ENCODE data around the gene NR3C1. TPM values are rescaled to one million over a fixed set of nuclear protein-coding genes. Genes with fewer than 3 reads are reported as not detected.

NR3C1 gene
- total RNA-seq, 1 donor from 2014 or later: 101 TPM

DNA sequence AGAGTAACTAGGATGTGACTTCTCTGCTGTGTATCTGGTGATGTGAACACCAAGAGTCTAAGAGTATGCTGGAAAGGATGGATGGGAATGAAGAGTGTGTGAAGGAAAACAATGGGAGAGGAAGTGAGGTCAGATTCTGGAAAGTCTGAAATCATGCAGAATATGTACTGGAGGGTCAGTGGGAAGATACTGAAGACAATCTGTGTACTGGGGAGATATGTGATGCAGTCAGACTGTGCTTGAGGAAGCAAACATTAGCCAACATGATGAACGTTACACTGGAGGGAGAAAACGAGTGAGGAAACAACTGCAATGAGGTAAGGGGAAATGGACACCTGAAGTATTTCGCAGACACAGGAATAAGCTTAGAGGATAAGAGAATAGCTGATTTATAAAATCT is 105.7 kb downstream of the NR3C1 start:
- TF ChIP-seq, protein P1, sequence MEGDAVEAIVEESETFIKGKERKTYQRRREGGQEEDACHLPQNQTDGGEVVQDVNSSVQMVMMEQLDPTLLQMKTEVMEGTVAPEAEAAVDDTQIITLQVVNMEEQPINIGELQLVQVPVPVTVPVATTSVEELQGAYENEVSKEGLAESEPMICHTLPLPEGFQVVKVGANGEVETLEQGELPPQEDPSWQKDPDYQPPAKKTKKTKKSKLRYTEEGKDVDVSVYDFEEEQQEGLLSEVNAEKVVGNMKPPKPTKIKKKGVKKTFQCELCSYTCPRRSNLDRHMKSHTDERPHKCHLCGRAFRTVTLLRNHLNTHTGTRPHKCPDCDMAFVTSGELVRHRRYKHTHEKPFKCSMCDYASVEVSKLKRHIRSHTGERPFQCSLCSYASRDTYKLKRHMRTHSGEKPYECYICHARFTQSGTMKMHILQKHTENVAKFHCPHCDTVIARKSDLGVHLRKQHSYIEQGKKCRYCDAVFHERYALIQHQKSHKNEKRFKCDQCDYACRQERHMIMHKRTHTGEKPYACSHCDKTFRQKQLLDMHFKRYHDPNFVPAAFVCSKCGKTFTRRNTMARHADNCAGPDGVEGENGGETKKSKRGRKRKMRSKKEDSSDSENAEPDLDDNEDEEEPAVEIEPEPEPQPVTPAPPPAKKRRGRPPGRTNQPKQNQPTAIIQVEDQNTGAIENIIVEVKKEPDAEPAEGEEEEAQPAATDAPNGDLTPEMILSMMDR (IDR thresholded peaks at IDR 0.05): no peak
- no peak for DNase-seq
- Histone ChIP-seq H3K4me1 (no peaks in the 10 kb centered on the region), H3K36me3 (peaks cover 71% of the 10 kb centered on the region), H3K9me3 (no peaks in the 10 kb centered on the region), H3K4me3 (no peak overlapping the region), H3K27me3 (no peaks in the 10 kb centered on the region), H3K27ac (no peak overlapping the region)
- intact Hi-C loops (cut with DNase I): no loop called here
- ATAC-seq: no peak

DNA sequence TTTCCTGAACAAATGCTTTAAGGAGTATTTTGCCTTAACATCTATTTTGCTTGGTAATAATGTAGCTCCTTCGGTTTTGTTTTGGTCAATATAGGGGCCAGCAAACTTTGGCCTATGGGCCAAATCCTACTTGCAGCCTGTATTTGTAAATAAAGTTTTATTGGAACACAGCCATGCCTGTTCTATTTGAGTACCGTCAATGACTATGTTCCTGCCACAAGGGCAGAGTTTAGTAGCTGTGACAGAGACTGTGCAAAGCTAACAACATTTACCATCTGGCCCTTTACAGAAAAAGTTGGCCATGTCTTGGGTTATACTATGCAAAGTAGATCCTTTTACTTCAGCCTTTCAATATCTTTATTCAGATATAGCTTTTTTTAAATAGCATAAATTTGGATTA is 113.4 kb downstream of the NR3C1 start:
- no peaks in the 10 kb centered on the region for H3K27me3 ChIP-seq
- no peak for DNase-seq
- no peak overlapping the region for H3K4me3 ChIP-seq
- intact Hi-C loops (cut with DNase I): no loop called here
- no peaks in the 10 kb centered on the region for H3K9me3 ChIP-seq
- H3K27ac ChIP-seq: no peak overlapping the region
- H3K36me3 ChIP-seq: peaks cover 34% of the 10 kb centered on the region
- TF ChIP-seq, protein P1 (IDR thresholded peaks at IDR 0.05): no peak
- no peaks in the 10 kb centered on the region for H3K4me1 ChIP-seq
- no peak for ATAC-seq

DNA sequence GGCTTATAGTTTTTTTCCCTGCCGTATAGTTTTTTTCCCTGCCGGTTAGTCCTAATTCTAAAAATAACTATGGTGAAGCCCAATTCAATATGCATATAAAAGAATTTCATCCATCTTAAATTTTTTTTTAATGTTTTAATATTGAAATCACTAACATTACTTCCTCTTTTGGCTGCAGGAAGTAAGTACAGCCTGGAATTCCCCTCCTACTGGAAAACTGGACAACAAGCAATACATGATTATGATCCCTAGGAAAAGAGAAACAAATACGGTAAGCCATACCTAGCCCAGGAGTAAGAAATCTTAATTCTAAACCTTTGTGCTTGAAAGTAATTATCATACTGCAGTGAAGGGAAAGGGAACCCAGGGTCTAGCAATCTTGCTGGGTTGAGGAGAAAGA is 119.0 kb downstream of the NR3C1 start:
- ATAC-seq (no peak), DNase-seq (no peak)
- peaks cover 36% of the 10 kb centered on the region for H3K36me3 ChIP-seq
- no peaks in the 10 kb centered on the region for H3K4me1 ChIP-seq
- no peaks in the 10 kb centered on the region for H3K27me3 ChIP-seq
- TF ChIP-seq, protein P1 (IDR thresholded peaks at IDR 0.05): no peak
- H3K4me3 ChIP-seq: no peak overlapping the region
- intact Hi-C loops (cut with DNase I): no loop called here
- no peaks in the 10 kb centered on the region for H3K9me3 ChIP-seq
- no peak overlapping the region for H3K27ac ChIP-seq

DNA sequence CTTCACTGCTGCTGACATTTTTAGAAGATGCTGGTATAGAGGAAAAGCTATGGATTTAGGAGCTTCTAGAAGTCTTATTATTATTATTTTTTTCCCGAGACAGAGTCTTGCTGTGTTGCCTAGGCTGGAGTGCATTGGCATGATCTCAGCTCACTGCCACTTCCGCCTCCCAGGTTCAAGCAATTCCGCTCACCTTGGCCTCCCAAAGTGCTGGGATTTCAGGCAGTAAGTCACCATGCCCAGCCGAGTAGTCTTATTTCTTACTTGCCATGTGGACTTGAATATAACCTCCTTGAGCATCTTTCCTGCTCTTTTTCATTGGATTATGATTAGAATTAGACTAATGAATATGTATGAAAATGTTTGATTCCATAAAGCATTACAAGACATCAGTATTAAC is 119.5 kb downstream of the NR3C1 start:
- intact Hi-C loops (cut with DNase I): no loop called here
- ATAC-seq: no peak
- no peak overlapping the region for H3K27ac ChIP-seq
- DNase-seq: no peak
- H3K36me3 ChIP-seq: peaks cover 41% of the 10 kb centered on the region
- no peaks in the 10 kb centered on the region for H3K9me3 ChIP-seq
- no peak overlapping the region for H3K4me3 ChIP-seq
- TF ChIP-seq, protein P1 (IDR thresholded peaks at IDR 0.05): no peak
- no peaks in the 10 kb centered on the region for H3K4me1 ChIP-seq
- H3K27me3 ChIP-seq: no peaks in the 10 kb centered on the region

DNA sequence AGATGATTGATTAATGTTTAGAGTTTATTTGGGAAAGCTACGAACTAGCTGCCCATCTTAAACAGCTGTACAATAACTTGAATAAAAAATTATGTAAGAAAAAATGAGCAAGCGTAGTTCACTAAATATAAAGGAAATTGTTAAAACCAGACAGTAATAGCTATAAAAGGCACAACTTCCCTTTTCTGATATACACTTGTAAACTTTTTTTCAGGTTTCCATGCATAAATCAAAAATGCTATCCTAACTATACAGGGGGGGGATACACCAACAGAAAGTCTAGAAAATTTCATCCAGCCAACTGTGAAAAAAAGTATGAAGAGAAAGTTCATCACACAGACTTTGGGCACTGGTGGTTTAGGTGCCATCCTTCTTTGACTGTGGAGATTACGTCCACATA is 122.3 kb downstream of the NR3C1 start:
- Histone ChIP-seq H3K36me3 (peaks cover 38% of the 10 kb centered on the region), H3K27ac (no peak overlapping the region), H3K9me3 (no peaks in the 10 kb centered on the region), H3K4me3 (no peak overlapping the region), H3K27me3 (no peaks in the 10 kb centered on the region), H3K4me1 (no peaks in the 10 kb centered on the region)
- no peak for DNase-seq
- no peak for ATAC-seq
- TF ChIP-seq, protein P1 (IDR thresholded peaks at IDR 0.05): no peak
- intact Hi-C loops (cut with DNase I): no loop called here

DNA sequence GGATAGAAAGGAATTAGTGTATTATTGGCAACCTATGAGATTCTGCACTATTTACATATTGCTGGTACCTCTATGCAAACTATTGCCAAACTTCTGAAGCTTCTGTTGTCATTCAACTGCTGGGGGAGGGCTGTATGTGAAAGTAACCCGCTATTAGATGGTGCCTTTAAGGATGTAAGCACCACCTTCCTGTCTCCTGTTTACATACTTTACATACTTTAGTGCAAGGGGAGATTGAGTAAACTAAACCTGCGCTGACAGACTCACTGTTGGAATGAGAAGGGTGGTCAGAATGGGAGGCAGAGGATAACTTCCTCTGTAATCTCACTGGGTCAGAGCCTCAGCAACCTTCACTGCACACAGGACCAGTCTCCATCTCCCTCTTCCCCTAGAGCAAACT is 123.8 kb downstream of the NR3C1 start:
- peak; percentile 48 for ATAC-seq
- Histone ChIP-seq H3K36me3 (peaks cover 38% of the 10 kb centered on the region), H3K27ac (no peak overlapping the region), H3K4me1 (no peaks in the 10 kb centered on the region), H3K4me3 (no peak overlapping the region), H3K9me3 (no peaks in the 10 kb centered on the region), H3K27me3 (no peaks in the 10 kb centered on the region)
- TF ChIP-seq, protein P1 (IDR thresholded peaks at IDR 0.05): no peak
- intact Hi-C loops (cut with DNase I): no loop called here
- DNase-seq: no peak
